Endothelial cell of umbilical vein (primary cell): ENCODE results near the gene KIF26B. TPM values are rescaled to one million over a fixed set of nuclear protein-coding genes. Genes with fewer than 3 reads are reported as not detected.

ENCODE experiments used
- BruUV-seq: library from RNA; stranded (reverse); fragments of 400-500 nt; replicated peaks from 2 replicates; lab custom pipeline; 2021; lab: Mats Ljungman, UMichigan
- CTCF ChIA-PET: fragments of 300-600, 350-600 bp; sonication (Branson Sonifier 250); formaldehyde crosslinking; loops from one replicate; lab custom pipeline; 2021; ENCODE audit warnings: antibody characterized with exemption, inconsistent platforms; lab: Charles Lee
- POLR2A ChIA-PET: fragments of 300-600, 350-600 bp; sonication (Branson Sonifier 250); formaldehyde crosslinking; loops from one replicate; lab custom pipeline; 2021; ENCODE audit warnings: antibody characterized with exemption, inconsistent platforms; lab: Charles Lee
- DNase-seq: peaks from one replicate; pipeline ENCODE4 v3.0.0-alpha.2; 2011; ENCODE audit warnings: low read depth, low spot score
- FAIRE-seq: peaks from 2 replicates; lab custom pipeline; 2011; peaks lifted over from hg19 to GRCh38; lab: Jason Lieb, UNC
- H2AFZ ChIP-seq: 2 replicates; pipeline ENCODE4 v1.6.0; 2012; ENCODE audit warnings: low read depth, low read length, control low read depth, inconsistent platforms
- H3K27ac ChIP-seq: 2 replicates; pipeline ENCODE4 v1.5.1; 2011; ENCODE audit warnings: low read depth, mild to moderate bottlenecking, control low read depth, low read length, moderate library complexity; ENCODE audit not compliant: insufficient read depth
- H3K27me3 ChIP-seq, 2 experiments: 2 replicates each; pipeline versions ENCODE4 v1.6.0 to v1.6.1; 2011; ENCODE audit warnings: low read length in 2 of 2, mixed read lengths in 1 of 2; ENCODE audit not compliant: control insufficient read depth in 2 of 2, insufficient read depth in 2 of 2
- H3K36me3 ChIP-seq, 2 experiments: 2 replicates in 1 of 2; 3 replicates in 1 of 2; pipeline ENCODE4 v1.5.1; 2011; ENCODE audit warnings: low read length in 2 of 2, mild to moderate bottlenecking in 1 of 2, moderate library complexity in 1 of 2; ENCODE audit not compliant: control insufficient read depth in 2 of 2, insufficient read depth in 2 of 2; ENCODE audit errors: extremely low read depth in 1 of 2
- H3K4me1 ChIP-seq: 3 replicates; pipeline ENCODE4 v1.5.1; 2011; ENCODE audit warnings: mild to moderate bottlenecking, low read length; ENCODE audit not compliant: control insufficient read depth, insufficient read depth; ENCODE audit errors: extremely low read depth
- H3K4me2 ChIP-seq: 2 replicates; pipeline ENCODE4 v1.6.1; 2011; ENCODE audit warnings: low read length, control low read depth, mixed read lengths; ENCODE audit not compliant: insufficient read depth
- H3K4me3 ChIP-seq, 3 experiments: fragments of 200-600 bp in 1 of 3; sonication (generic), shearing (Covaris generic) in 1 of 3; replicated peaks in 1 of 3; 2 replicates each; pipeline ENCODE4 v1.5.1; 2011 to 2016; ENCODE audit warnings: control low read depth in 3 of 3, low read length in 3 of 3, mild to moderate bottlenecking in 2 of 3, inconsistent platforms in 1 of 3, low read depth in 1 of 3, moderate library complexity in 1 of 3; ENCODE audit not compliant: insufficient read depth in 1 of 3
- H3K79me2 ChIP-seq: 2 replicates; pipeline ENCODE4 v1.6.0; 2012; ENCODE audit warnings: low read length, inconsistent platforms; ENCODE audit not compliant: control insufficient read depth, insufficient read depth
- H3K9ac ChIP-seq: replicated peaks from 2 replicates; pipeline ENCODE3; 2011; ENCODE audit warnings: low read length, control low read depth; ENCODE audit not compliant: insufficient read depth; ENCODE audit errors: extremely low read depth
- H3K9me1 ChIP-seq: replicated peaks from 3 replicates; pipeline ENCODE4 v1.6.0; 2011; ENCODE audit warnings: mild to moderate bottlenecking, low read length; ENCODE audit not compliant: control insufficient read depth, insufficient read depth; ENCODE audit errors: extremely low read depth
- H3K9me3 ChIP-seq: replicated peaks from 2 replicates; pipeline ENCODE4 v1.5.1; 2012; ENCODE audit warnings: low read length, inconsistent platforms; ENCODE audit not compliant: control insufficient read depth, insufficient read depth
- H4K20me1 ChIP-seq: replicated peaks from 2 replicates; pipeline ENCODE3; 2011; ENCODE audit warnings: mild to moderate bottlenecking, low read length; ENCODE audit not compliant: control insufficient read depth, insufficient read depth; ENCODE audit errors: extremely low read depth
- EZH2 ChIP-seq: IDR thresholded peaks from 2 replicates; pipeline ENCODE4 v1.6.1; 2012; ENCODE audit warnings: borderline replicate concordance, low read depth, mild to moderate bottlenecking, moderate library complexity, low read length, inconsistent platforms; ENCODE audit not compliant: severe bottlenecking
- FOS ChIP-seq: IDR thresholded peaks from 2 replicates; pipeline ENCODE4 v1.6.1; 2011; ENCODE audit warnings: mild to moderate bottlenecking, low read length, moderate library complexity, borderline replicate concordance; ENCODE audit not compliant: insufficient read depth
- GATA2 ChIP-seq: IDR thresholded peaks from 2 replicates; pipeline ENCODE4 v1.7.0; 2011; ENCODE audit warnings: low read depth, mild to moderate bottlenecking, moderate library complexity, mixed read lengths, low read length; ENCODE audit not compliant: insufficient read length, insufficient read depth
- JUN ChIP-seq: IDR thresholded peaks from 2 replicates; pipeline ENCODE4 v1.6.1; 2011; ENCODE audit warnings: borderline replicate concordance, low read depth; ENCODE audit not compliant: insufficient read length, insufficient read depth
- MYC ChIP-seq: IDR thresholded peaks from one replicate; pipeline ENCODE4 v1.6.1; 2011; ENCODE audit warnings: mild to moderate bottlenecking, low read depth, low read length
- POLR2A ChIP-seq: IDR thresholded peaks from 2 replicates; pipeline ENCODE4 v1.6.1; 2012; ENCODE audit warnings: low read depth, mild to moderate bottlenecking, control low read depth, low read length
- POLR2AphosphoS5 ChIP-seq: IDR thresholded peaks from 2 replicates; pipeline ENCODE4 v1.6.1; 2012; ENCODE audit warnings: low read depth, mild to moderate bottlenecking, control low read depth, low read length, moderate library complexity; ENCODE audit not compliant: insufficient read depth
- dilution Hi-C: fragments of 300-500 bp; cut with MboI; formaldehyde crosslinking; loops from one replicate; pipeline ENCODE4 v1.15.0; 2019; ENCODE audit warnings: low sequenced_read_pairs; ENCODE audit not compliant: extremely low pct_ligation_motif_present
- intact Hi-C: fragments of 100-400 bp; cut with micrococcal nuclease; formaldehyde crosslinking; loops from one replicate; pipeline ENCODE4 v1.10.0; 2022
- polyA plus RNA-seq, 4 experiments: library from polyadenylated mRNA; depleted of rRNA in 3 of 4; stranded (reverse) in 3 of 4; unstranded in 1 of 4; fragments of >200 nt; gene quantifications; 2 replicates each; pipeline versions ENCODE4 v1.2.1 to v1.2.3, GENCODE V29; 2011 to 2012; ENCODE audit warnings: missing spikeins in 1 of 4
- total RNA-seq: library from RNA; stranded (reverse); gene quantifications from 2 replicates; pipeline ENCODE4 v1.2.3, GENCODE V29; 2021
- TF ChIP-seq, protein P1 (sequence below): IDR thresholded peaks from 2 replicates; pipeline ENCODE4 v1.6.1; 2011; ENCODE audit not compliant: insufficient read depth, insufficient read length
- TF ChIP-seq, protein P2 (sequence below), 2 donors: IDR thresholded peaks; 1 replicate in 1 of 2; 2 replicates in 1 of 2; pipeline ENCODE4 v1.5.1; 2011; ENCODE audit warnings: low read length in 2 of 2, mild to moderate bottlenecking in 2 of 2, moderate library complexity in 2 of 2, control low read depth in 1 of 2, inconsistent platforms in 1 of 2, low read depth in 1 of 2; ENCODE audit not compliant: insufficient read depth in 1 of 2; ENCODE audit errors: extremely low read depth in 1 of 2

The KIF26B gene
- total and polyA plus RNA-seq, 2 donors (not counting 3 experiments of a cell fraction or from before 2014, with no cell fraction given) = 0.04 to 0.49 TPM

DNA sequence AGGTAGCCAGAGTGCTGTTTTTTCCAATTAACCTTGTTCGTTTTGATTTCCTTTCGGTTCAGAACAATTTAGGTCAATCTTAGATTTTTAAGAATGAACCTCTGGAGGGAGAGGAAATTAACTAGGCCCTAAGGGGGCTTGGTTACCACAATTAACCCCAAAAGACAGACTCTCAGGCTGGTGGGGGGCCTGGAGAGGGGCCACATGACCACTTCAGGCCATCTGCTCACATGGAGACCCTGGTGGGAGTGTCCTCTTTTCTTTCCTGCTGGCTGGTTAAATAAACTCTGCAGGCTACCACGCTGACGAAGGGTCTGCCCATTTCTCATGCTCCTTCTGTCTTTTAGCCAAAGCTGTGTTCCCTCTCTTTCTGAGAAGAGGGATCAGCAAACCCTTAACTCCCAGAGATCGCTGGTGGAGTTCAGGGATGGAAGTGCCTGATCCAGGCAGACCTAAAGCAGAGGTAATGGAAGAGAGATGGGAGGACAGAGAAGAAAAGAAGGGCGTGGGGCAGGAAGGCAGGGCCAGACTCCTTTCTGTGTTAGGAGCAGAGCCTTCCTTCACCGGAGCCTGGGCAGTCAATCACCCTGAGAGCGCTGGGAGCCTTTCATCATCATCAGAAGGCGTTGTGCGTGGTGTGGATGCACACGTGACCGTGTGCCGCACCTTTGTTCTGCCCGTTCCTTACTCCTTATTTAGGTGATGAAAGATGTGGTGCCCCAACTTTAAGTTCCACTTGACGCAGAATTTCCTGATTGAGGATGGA, 58.5 kb downstream of the KIF26B start:
- Histone ChIP-seq H3K27ac (no peak overlapping the region), H3K9me1 (no peaks in the 10 kb centered on the region), H3K27me3 (no peaks in the 10 kb centered on the region), H3K36me3 (no peaks in the 10 kb centered on the region), H3K79me2 (no peaks in the 10 kb centered on the region), H2AFZ (no peak overlapping the region), H4K20me1 (no peaks in the 10 kb centered on the region), H3K4me1 (no peaks in the 10 kb centered on the region), H3K4me2 (no peak overlapping the region), H3K9ac (no peak overlapping the region), H3K4me3 (no peak overlapping the region), H3K9me3 (no peaks in the 10 kb centered on the region)
- POLR2A ChIA-PET = no interaction called here
- FAIRE-seq (no peak), DNase-seq (no peak)
- TF ChIP-seq JUN (no peak), FOS (no peak)
- intact Hi-C loops = no loop called here
- BruUV-seq = no TSS peak
- CTCF ChIA-PET = no interaction called here
- dilution Hi-C loops = no loop called here

DNA sequence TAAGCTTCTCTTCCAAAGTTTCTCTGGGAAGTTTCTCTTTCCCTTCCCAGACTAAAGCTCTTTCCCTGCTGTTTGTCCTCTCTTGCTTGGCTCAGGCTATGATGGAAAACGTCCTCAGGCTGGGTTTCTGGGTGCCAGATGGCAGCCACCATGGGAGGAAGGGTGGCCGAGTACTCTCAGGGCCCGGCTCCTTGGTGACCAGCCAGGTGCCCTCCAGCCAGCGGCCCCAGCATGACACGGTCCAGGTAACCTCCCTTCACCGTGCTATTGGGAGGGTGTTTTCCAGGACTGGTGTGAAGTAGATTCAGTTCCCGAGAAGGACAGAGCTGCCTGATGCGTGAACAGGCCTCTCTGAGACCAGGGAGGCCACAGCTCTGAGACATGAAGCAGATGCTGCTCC, 60.3 kb downstream of the KIF26B start:
- Histone ChIP-seq H3K4me2 (no peak overlapping the region), H3K79me2 (no peaks in the 10 kb centered on the region), H3K9me3 (no peaks in the 10 kb centered on the region), H3K27me3 (no peaks in the 10 kb centered on the region), H3K27ac (no peak overlapping the region), H3K9me1 (no peaks in the 10 kb centered on the region), H4K20me1 (no peaks in the 10 kb centered on the region), H3K4me1 (no peaks in the 10 kb centered on the region), H3K4me3 (no peak overlapping the region), H2AFZ (no peak overlapping the region), H3K9ac (no peak overlapping the region), H3K36me3 (no peaks in the 10 kb centered on the region)
- TF ChIP-seq POLR2AphosphoS5 = no peak
- no peak for TF ChIP-seq POLR2A
- TF ChIP-seq, protein P1, sequence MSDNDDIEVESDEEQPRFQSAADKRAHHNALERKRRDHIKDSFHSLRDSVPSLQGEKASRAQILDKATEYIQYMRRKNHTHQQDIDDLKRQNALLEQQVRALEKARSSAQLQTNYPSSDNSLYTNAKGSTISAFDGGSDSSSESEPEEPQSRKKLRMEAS = no peak
- TF ChIP-seq GATA2 = no peak
- TF ChIP-seq JUN = no peak
- no peak for TF ChIP-seq FOS
- TF ChIP-seq MYC = no peak
- no peak for TF ChIP-seq EZH2
- TF ChIP-seq, protein P2, sequence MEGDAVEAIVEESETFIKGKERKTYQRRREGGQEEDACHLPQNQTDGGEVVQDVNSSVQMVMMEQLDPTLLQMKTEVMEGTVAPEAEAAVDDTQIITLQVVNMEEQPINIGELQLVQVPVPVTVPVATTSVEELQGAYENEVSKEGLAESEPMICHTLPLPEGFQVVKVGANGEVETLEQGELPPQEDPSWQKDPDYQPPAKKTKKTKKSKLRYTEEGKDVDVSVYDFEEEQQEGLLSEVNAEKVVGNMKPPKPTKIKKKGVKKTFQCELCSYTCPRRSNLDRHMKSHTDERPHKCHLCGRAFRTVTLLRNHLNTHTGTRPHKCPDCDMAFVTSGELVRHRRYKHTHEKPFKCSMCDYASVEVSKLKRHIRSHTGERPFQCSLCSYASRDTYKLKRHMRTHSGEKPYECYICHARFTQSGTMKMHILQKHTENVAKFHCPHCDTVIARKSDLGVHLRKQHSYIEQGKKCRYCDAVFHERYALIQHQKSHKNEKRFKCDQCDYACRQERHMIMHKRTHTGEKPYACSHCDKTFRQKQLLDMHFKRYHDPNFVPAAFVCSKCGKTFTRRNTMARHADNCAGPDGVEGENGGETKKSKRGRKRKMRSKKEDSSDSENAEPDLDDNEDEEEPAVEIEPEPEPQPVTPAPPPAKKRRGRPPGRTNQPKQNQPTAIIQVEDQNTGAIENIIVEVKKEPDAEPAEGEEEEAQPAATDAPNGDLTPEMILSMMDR (IDR thresholded peaks at IDR 0.05; ENCODE audit: extremely low read depth in 1 of 2, insufficient read depth in 1 of 2, low read depth in 1 of 2, low read length in 2 of 2) = no peak
- ChIA-PET CTCF (no interaction called here), POLR2A (no interaction called here)
- DNase-seq (no peak), FAIRE-seq (no peak)
- no TSS peak for BruUV-seq
- dilution Hi-C loops = no loop called here
- intact Hi-C loops = no loop called here
